Measurements from ENCODE around the gene THOP1.

DNA sequence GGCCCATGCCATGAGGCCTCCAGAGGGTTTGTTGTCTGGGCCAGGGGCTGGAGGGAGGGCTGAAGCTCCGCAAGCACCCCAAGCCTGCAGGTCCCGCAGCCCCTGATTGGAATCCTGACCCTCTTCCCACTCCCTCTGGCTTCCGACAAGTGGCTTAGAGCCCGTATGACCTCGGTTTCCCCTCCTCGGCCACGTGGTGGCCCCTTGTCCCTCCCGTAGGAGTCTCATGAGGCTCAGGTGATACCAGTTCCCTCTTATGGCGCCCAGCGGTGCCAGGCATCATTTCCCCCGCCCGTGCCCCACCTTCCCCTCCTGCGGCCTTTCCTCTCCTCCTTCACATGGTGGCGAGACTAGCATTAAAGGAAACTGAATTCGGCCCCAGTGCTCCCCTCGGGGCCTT lies 6.1 kb downstream of the THOP1 start:
- TF ChIP-seq, protein P1, sequence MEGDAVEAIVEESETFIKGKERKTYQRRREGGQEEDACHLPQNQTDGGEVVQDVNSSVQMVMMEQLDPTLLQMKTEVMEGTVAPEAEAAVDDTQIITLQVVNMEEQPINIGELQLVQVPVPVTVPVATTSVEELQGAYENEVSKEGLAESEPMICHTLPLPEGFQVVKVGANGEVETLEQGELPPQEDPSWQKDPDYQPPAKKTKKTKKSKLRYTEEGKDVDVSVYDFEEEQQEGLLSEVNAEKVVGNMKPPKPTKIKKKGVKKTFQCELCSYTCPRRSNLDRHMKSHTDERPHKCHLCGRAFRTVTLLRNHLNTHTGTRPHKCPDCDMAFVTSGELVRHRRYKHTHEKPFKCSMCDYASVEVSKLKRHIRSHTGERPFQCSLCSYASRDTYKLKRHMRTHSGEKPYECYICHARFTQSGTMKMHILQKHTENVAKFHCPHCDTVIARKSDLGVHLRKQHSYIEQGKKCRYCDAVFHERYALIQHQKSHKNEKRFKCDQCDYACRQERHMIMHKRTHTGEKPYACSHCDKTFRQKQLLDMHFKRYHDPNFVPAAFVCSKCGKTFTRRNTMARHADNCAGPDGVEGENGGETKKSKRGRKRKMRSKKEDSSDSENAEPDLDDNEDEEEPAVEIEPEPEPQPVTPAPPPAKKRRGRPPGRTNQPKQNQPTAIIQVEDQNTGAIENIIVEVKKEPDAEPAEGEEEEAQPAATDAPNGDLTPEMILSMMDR (IDR thresholded peaks at IDR 0.05) = no peak
- TF ChIP-seq POLR2A (IDR thresholded peaks at IDR 0.05) = no peak
